ENCODE data around the gene EDIL3. TPM values are rescaled to one million over a fixed set of nuclear protein-coding genes. Genes with fewer than 3 reads are reported as not detected.

Gene EDIL3, protein sequence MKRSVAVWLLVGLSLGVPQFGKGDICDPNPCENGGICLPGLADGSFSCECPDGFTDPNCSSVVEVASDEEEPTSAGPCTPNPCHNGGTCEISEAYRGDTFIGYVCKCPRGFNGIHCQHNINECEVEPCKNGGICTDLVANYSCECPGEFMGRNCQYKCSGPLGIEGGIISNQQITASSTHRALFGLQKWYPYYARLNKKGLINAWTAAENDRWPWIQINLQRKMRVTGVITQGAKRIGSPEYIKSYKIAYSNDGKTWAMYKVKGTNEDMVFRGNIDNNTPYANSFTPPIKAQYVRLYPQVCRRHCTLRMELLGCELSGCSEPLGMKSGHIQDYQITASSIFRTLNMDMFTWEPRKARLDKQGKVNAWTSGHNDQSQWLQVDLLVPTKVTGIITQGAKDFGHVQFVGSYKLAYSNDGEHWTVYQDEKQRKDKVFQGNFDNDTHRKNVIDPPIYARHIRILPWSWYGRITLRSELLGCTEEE
- 31.6 and 73.9 TPM in 2 replicates for total RNA-seq

GRCh38 chr5:84384604-84385575 lies at the start of gene EDIL3:
Gene EDIL3, minus strand, starts transcription at chr5:84384880. Its CDS starts 506 bp downstream, at chr5:84384374.

